GM18526 (cell line): ENCODE results near the gene ABCB10.
A peak's percentile ranks its signal among the peaks of the same experiment; 100 is the strongest.

Source experiments
- POLR2A ChIP-seq: IDR thresholded peaks from 3 replicates; pipeline ENCODE4 v1.6.1; 2011; ENCODE audit not compliant: insufficient read length; ENCODE audit errors: extremely low read depth

Gene ABCB10

GRCh38 chr1:229514578-229515275, 43.8 kb downstream of the ABCB10 start:
- TF ChIP-seq POLR2A, result no peak

DNA sequence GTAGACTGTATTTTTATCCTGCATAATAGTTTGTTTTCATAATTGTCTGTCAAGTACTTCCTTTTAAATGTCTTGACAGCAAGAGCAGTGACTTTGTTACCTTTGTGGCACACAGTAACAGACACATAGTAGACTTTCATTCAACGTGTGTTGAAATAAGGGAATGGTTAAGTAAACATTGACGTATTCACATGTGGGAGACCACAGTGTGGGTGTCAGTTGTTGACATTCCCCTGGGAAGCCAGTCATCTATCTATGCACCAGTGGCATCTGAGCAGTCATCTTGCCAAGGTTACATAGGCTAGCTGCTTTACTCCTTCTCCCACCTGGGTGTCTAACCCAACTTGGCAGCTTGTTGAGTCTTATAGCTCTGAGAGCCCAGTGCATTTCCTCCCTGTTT, 48.9 kb downstream of the ABCB10 start:
- TF ChIP-seq POLR2A, result no peak

DNA sequence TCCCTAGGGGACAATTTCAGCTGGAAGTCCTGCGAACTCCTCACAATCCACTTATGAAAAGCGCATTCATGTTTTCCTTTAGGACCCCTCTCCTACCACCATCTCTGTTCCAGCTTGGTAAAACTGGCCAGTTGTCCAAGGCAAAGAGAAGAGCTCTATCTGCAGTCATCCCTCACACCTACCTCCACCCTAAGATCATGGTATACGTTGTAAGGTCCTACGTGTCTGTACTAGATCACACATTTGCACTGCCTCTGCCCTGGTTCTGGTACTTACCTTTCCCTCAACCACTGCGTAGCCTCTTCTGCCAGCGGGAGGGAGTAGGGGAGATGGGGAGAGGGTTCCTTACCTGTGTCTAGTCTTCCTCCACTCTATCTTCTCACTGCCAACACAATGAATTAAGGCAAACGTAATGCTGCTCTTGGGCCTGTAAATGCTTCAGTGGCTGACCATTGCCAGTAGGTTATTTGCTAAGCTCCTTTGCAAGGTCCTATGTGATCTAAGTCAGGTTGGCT, 49.6 kb downstream of the ABCB10 start:
- TF ChIP-seq POLR2A, result no peak

DNA sequence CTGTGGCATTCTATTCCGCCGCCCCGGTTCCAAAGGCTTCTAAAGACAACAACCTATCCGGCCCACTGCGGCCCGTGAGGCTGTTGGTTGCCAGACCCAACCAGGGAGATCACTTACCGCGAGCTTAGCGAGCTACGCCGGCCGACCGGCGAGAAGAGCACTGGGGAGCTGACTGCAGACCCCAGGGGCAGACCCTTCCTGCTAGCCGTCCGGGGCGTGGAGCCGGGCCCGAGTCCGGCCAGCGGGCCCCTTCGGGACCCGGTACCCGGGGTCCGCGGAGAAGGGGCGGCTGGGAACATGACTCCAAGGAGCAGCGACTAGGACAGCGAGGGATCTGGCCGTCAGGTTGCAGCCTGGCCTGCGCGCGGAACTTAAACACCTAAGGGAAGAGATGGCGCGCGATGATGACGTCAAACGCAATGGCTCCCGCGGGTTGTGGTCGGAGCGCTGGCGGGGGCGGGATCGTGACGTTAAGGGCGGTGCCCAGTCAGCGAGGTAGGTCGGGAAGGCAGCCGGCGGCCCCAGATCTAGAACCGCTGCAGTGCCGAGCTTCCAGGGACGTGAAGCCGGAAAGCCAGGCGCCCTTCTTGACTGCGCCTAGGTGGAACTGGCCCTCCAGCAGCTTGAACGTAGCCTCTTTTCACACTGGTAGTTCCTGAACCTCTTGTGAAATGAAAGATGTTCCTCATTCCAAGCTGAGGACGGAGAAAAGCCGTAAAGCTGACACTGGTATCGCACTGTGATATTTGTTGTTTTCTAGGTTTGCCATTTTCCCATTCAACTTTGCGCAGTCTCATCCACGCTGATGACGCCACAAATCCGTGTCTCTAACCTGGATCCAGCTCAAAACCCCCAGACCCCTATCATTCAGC, 50.3 kb downstream of the ABCB10 start, which contains the start of gene NUP133:
Gene NUP133 (minus strand): TSS at position 391 of the 872 bp plus-strand sequence. CDS start 92 bp downstream, at position 299.
- TF ChIP-seq POLR2A, result peak; percentile 96

GRCh38 chr1:229507502-229507901, 51.0 kb downstream of the ABCB10 start:
- no peak for TF ChIP-seq POLR2A

- no peak for TF ChIP-seq POLR2A
These were observed 51.9 kb downstream of the ABCB10 start for GRCh38 chr1:229506633-229507032.

GRCh38 chr1:229495782-229496181, 62.7 kb downstream of the ABCB10 start:
- TF ChIP-seq POLR2A, result no peak

DNA sequence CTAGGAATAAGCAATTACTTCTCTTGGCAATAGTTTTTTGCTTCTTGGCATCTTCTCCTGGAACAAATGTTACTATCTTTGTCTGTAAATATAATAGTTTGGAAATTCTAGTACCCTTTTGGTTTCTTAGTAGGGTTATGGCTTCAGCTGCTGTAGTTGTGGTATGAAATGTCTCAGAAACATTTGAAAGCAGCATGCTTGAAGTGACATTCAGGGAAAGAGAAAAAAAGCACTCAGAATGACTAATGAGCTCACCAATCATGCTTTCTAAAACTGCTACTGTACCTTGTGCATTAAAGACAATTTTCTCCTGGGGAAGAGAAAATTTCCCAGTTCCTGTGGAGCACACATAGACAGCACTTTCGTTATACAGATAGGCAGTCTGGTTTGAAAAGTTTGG, 71.3 kb downstream of the ABCB10 start:
- TF ChIP-seq POLR2A, result no peak

DNA sequence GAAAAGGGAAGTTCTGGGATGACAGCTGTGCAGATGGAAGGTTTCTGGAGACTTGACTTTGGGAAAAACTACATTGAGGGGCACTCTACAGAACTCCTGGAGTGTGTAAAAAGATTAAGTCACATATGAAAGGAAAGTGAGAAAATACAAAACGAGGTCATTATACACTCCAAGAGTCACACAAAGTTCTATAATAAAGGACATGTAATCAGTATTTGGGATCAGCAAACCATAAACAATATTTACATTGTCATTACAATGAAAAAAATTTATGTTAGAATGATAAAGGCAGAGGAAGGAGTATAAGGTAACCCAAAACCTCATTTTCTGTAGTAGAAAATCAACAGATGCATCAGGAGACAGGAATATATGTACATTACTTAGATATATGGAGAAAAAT, 73.2 kb downstream of the ABCB10 start:
- no peak for TF ChIP-seq POLR2A

DNA sequence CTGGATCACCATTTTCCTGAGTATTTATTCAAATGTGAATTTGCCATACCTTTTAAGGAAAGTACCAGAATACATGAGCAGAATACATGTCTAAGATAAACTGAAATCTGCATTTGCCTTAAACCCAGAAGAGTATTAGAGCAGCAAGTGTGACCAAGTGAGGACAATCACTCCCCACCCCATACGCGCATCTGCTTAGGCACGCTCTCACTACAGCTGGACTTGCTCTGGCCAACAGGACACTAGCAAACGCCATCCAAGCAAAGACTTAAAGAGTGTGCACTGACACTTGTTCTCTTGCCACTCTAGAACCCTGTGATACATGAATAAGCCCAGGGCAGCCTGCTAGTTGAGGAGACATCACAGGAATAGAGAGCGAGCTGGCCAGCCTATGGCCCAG, 76.0 kb downstream of the ABCB10 start:
- no peak for TF ChIP-seq POLR2A

GRCh38 chr1:229480495-229480894, 78.0 kb downstream of the ABCB10 start:
- TF ChIP-seq POLR2A, result no peak

GRCh38 chr1:229479660-229480399, 78.7 kb downstream of the ABCB10 start:
- TF ChIP-seq POLR2A, result no peak

GRCh38 chr1:229478852-229479251, 79.7 kb downstream of the ABCB10 start:
- no peak for TF ChIP-seq POLR2A

DNA sequence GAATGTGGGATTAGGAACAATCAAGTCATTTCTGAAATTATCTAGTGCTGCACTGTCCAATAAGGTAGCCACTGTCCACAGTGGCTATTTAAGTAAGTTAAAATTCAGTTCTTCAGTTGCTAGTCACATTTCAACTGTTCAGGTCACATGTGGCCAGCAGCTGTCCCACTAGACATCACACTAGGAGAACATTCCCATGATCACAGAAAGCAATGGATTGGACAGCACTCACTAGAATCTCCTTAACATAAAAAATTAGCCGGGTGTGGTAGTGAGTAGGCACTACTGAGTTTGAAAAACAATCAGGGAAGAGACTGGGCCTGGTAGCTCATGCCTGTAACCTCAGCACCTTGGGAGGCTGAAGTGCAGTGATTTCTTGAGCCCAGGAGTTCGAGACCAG, 84.0 kb downstream of the ABCB10 start:
- no peak for TF ChIP-seq POLR2A

DNA sequence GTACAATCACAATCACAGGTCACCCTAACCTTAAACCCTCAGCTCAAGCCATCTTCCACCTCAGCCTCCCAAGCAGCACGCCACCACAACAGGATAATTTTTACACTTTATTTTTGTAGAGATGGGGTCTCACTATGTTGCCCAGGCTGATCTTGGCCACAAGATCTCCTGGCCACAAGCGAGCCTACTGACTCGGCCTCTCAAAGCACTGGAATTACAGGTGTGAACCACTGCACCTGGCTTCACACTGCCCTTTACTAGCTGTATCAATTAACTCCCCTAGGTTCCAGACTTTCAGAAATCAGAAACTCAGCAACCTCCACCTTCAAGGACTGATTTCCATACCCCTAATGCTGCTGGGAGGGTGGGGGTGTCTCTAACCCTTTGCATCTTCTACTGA, 87.3 kb downstream of the ABCB10 start:
- no peak for TF ChIP-seq POLR2A
